GM12875 (cell line): ENCODE data around the gene PTDSS2.

Experiments used
- H3K4me3 ChIP-seq: one replicate; pipeline ENCODE4 v1.5.1; 2011; ENCODE audit warnings: low read depth, low read length, control low read depth
- TF ChIP-seq, protein P1 (sequence below): IDR thresholded peaks from 2 replicates; pipeline ENCODE4 v1.5.1; 2011; ENCODE audit warnings: low read depth, mild to moderate bottlenecking, control low read depth, inconsistent platforms, low read length, moderate library complexity, borderline replicate concordance; ENCODE audit not compliant: insufficient read depth

The PTDSS2 gene

DNA sequence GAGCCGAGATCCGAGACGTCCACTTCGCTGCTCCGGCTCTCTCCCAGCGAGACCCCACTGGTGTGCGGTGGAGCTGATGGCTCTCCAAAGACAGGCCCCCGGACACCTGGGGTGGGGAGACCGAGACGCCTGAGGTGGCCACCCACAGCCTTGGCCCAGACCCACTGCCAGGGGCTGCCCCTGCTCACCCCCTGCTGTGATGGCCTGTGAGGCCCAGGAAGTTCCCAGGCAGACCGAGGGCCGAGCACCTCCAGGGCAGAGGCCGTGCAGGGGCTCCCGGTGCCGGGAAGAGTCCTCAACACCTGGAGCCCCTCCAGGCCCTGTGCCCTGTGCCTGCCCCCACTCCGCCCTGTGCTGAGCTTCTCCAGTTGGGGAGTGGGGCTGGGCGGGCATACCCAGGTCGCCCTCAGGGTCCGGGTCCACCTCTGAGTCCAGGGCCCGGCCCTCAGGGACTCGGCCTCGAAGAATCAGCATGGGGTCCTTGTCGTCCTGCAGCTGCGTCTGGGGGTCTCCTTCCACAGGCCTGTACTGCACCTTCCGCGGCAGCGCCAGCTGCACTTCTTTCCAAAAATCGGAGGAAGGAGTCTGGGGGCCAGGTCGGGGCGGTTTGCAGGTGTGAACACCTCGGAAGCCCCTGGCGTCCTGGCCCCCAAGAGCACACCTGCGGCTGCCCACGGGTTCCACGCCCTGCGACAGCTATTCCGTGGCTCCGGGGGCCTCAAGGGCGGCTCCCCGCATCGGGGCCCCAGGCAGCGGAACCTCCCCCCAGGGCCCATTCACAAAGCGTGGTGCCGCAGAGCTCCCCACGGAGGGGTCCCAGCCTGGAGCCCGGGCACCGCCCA, 43.9 kb upstream of the PTDSS2 start:
- H3K4me3 ChIP-seq: peak overlapping the region; percentile 52
- TF ChIP-seq, protein P1, sequence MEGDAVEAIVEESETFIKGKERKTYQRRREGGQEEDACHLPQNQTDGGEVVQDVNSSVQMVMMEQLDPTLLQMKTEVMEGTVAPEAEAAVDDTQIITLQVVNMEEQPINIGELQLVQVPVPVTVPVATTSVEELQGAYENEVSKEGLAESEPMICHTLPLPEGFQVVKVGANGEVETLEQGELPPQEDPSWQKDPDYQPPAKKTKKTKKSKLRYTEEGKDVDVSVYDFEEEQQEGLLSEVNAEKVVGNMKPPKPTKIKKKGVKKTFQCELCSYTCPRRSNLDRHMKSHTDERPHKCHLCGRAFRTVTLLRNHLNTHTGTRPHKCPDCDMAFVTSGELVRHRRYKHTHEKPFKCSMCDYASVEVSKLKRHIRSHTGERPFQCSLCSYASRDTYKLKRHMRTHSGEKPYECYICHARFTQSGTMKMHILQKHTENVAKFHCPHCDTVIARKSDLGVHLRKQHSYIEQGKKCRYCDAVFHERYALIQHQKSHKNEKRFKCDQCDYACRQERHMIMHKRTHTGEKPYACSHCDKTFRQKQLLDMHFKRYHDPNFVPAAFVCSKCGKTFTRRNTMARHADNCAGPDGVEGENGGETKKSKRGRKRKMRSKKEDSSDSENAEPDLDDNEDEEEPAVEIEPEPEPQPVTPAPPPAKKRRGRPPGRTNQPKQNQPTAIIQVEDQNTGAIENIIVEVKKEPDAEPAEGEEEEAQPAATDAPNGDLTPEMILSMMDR: no peak

GRCh38 chr11:406796-407650, 43.1 kb upstream of the PTDSS2 start:
- peak overlapping the region; percentile 52 for H3K4me3 ChIP-seq
- TF ChIP-seq, protein P1: peak; percentile 34

DNA sequence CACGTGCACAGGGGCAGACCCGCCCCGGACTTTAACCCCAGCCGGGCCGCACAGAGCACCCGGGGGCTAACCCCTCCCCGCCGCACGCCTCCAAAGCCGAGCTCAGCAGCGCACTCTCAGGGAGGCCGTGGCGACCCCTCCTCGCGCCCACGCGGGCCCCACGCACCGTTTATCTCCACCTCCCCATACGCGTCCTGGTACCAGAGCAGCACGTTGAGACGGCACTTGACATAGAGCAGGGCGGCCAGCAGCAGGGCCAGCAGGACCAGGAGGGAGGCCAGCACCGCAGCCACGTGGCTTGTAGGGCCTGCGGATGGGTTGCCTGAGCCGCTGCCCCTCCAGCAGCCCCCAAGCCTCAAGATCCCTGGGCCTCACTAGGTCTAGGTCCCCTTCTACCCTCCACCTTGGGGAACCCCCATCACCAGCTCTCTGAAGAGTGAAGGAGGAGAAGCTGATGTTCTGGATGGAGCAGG, 42.4 kb upstream of the PTDSS2 start:
- peak overlapping the region; percentile 21 for H3K4me3 ChIP-seq
- TF ChIP-seq, protein P1: no peak

DNA sequence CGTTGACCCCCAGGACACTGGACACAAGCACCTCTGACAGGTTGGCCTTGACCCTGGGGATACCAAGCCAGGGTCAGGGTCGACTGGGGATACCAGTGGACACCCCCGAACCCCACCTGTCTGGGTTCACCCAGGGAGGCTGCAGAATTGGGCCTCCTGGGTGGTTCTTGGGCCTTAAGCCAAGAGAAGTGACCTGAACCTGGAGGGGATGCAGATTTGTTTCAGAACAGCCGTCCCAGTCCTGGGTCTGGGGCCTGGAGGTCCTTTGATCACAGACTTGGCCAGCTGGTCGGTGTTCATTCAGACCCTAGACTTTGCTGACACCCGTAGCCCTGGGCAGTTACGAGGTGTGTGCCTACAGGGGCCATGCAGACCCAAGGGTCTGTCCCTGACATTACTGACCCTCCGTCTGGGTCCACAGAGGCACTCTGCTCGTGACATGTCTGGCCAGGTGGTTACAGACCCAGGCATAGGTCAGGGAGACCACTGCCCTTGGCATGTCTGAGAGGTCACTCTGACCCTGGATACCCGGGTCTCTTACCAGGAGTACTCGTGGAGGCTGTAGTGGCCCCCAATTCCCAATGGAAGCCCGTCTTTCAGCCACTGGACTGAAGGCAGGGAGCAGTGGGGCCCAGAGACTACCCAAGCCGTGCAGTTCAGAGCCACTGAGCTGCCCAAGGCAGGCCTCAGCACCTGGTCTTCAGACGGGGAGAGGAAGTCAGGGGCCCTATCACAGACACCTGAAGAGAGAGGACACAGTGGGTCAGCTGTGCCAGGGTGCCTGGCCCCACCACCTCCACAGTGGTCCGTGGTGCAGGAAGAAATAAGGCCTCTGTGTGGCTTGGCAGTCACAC, 41.7 kb upstream of the PTDSS2 start:
- no peak overlapping the region for H3K4me3 ChIP-seq
- TF ChIP-seq, protein P1: no peak

GRCh38 chr11:409008-409599, 41.0 kb upstream of the PTDSS2 start:
- TF ChIP-seq, protein P1: no peak

More at GRCh38 chr11:409008-409599, 41.0 kb upstream of the PTDSS2 start:
- no peak overlapping the region for H3K4me3 ChIP-seq
